H9 (cell line): ENCODE results near the gene GALNT4. TPM values are rescaled to one million over a fixed set of nuclear protein-coding genes. Genes with fewer than 3 reads are reported as not detected.

ENCODE experiments used
- DNase-seq: peaks from one replicate; pipeline ENCODE4 v3.0.0-alpha.2; 2017
- H2AFZ ChIP-seq: one replicate; pipeline ENCODE4 v1.6.1; 2013; ENCODE audit warnings: mild to moderate bottlenecking, low read length, control low read depth, moderate library complexity
- H2AK5ac ChIP-seq: 2 replicates; pipeline ENCODE4 v1.6.1; 2013; ENCODE audit warnings: low read length, control low read depth, mixed read lengths; ENCODE audit not compliant: insufficient read length
- H2BK120ac ChIP-seq: one replicate; pipeline ENCODE4 v1.6.1; 2013; ENCODE audit warnings: low read depth, mild to moderate bottlenecking, low read length, control low read depth, inconsistent platforms; ENCODE audit not compliant: poor library complexity, severe bottlenecking
- H2BK12ac ChIP-seq: 2 replicates; pipeline ENCODE4 v1.6.1; 2013; ENCODE audit warnings: low read length, control low read depth, mixed read lengths, low read depth; ENCODE audit not compliant: insufficient read length
- H2BK15ac ChIP-seq: 2 replicates; pipeline ENCODE4 v1.6.1; 2013; ENCODE audit warnings: low read depth, low read length, control low read depth
- H2BK20ac ChIP-seq: one replicate; pipeline ENCODE4 v1.6.1; 2013; ENCODE audit warnings: low read depth, mild to moderate bottlenecking, low read length, control low read depth, inconsistent platforms; ENCODE audit not compliant: poor library complexity, severe bottlenecking
- H2BK5ac ChIP-seq: 2 replicates; pipeline ENCODE4 v1.6.1; 2013; ENCODE audit warnings: low read length, control low read depth, mixed read lengths; ENCODE audit not compliant: insufficient read length
- H3K14ac ChIP-seq: 2 replicates; pipeline ENCODE4 v1.6.1; 2013; ENCODE audit warnings: low read length, control low read depth; ENCODE audit not compliant: insufficient read depth
- H3K18ac ChIP-seq: 2 replicates; pipeline ENCODE4 v1.6.1; 2013; ENCODE audit warnings: low read depth, mild to moderate bottlenecking, mixed read lengths, low read length, control low read depth; ENCODE audit not compliant: insufficient read length
- H3K23ac ChIP-seq: 2 replicates; pipeline ENCODE4 v1.6.1; 2013; ENCODE audit warnings: low read length, control low read depth, mixed read lengths, low read depth; ENCODE audit not compliant: insufficient read length
- H3K23me2 ChIP-seq: 2 replicates; pipeline ENCODE4 v1.6.1; 2013; ENCODE audit warnings: low read depth, mild to moderate bottlenecking, mixed read lengths, low read length, control low read depth; ENCODE audit not compliant: insufficient read length, poor library complexity, severe bottlenecking
- H3K27ac ChIP-seq: 2 replicates; pipeline ENCODE4 v1.5.1; 2013; ENCODE audit warnings: low read length, control low read depth, mixed read lengths, low read depth; ENCODE audit not compliant: insufficient read length
- H3K27me3 ChIP-seq: 2 replicates; pipeline ENCODE4 v1.6.1; 2013; ENCODE audit warnings: low read length, control low read depth, inconsistent platforms; ENCODE audit not compliant: insufficient read depth
- H3K4ac ChIP-seq: 2 replicates; pipeline ENCODE4 v1.6.1; 2013; ENCODE audit warnings: low read depth, mild to moderate bottlenecking, control low read depth, inconsistent platforms, low read length, moderate library complexity
- H3K4me1 ChIP-seq: 2 replicates; pipeline ENCODE4 v1.6.1; 2013; ENCODE audit warnings: low read length, control low read depth, inconsistent platforms; ENCODE audit not compliant: insufficient read depth
- H3K4me2 ChIP-seq: 2 replicates; pipeline ENCODE4 v1.6.1; 2013; ENCODE audit warnings: low read length, control low read depth, mixed read lengths; ENCODE audit not compliant: insufficient read length, insufficient read depth
- H3K56ac ChIP-seq: 2 replicates; pipeline ENCODE4 v1.6.1; 2013; ENCODE audit warnings: low read depth, mild to moderate bottlenecking, mixed read lengths, low read length, control low read depth; ENCODE audit not compliant: insufficient read length
- H3K79me1 ChIP-seq: 2 replicates; pipeline ENCODE4 v1.6.1; 2013; ENCODE audit warnings: low read depth, mild to moderate bottlenecking, moderate library complexity, low read length, control low read depth, inconsistent platforms; ENCODE audit not compliant: insufficient read depth, poor library complexity, severe bottlenecking
- H3K79me2 ChIP-seq: 2 replicates; pipeline ENCODE4 v1.6.1; 2013; ENCODE audit warnings: low read length, control low read depth, inconsistent platforms; ENCODE audit not compliant: insufficient read depth
- H3K9ac ChIP-seq: 2 replicates; pipeline ENCODE4 v1.6.1; 2013; ENCODE audit warnings: low read length, control low read depth, mixed read lengths; ENCODE audit not compliant: insufficient read length; ENCODE audit errors: extremely low read depth
- H3K9me3 ChIP-seq: one replicate; pipeline ENCODE4 v1.6.1; 2013; ENCODE audit warnings: low read depth, low read length, inconsistent platforms; ENCODE audit not compliant: control insufficient read depth
- H3T11ph ChIP-seq: one replicate; pipeline ENCODE4 v1.6.1; 2013; ENCODE audit warnings: mild to moderate bottlenecking, low read length, control low read depth, inconsistent platforms
- H4K20me1 ChIP-seq: one replicate; pipeline ENCODE4 v1.6.1; 2013; ENCODE audit not compliant: control insufficient read depth, insufficient read length, insufficient read depth
- H4K5ac ChIP-seq: 2 replicates; pipeline ENCODE4 v1.6.1; 2013; ENCODE audit warnings: low read depth, mild to moderate bottlenecking, mixed read lengths, low read length, control low read depth; ENCODE audit not compliant: insufficient read length
- H4K8ac ChIP-seq: replicated peaks from 2 replicates; pipeline ENCODE4 v1.6.1; 2013; ENCODE audit warnings: low read length, control low read depth, mixed read lengths, low read depth; ENCODE audit not compliant: insufficient read length
- H4K91ac ChIP-seq: 2 replicates; pipeline ENCODE4 v1.6.1; 2013; ENCODE audit warnings: low read depth, mild to moderate bottlenecking, moderate library complexity, mixed read lengths, low read length, control low read depth; ENCODE audit not compliant: insufficient read length
- H3K27ac Mint-ChIP-seq, 3 experiments: 2 replicates in 2 of 3; 3 replicates in 1 of 3; pipeline ENCODE4 v1.8.0; 2020 to 2021; ENCODE audit warnings: mixed read lengths in 3 of 3, mild to moderate bottlenecking in 1 of 3, moderate library complexity in 1 of 3
- H3K27me3 Mint-ChIP-seq: 2 replicates; pipeline ENCODE4 v1.8.0; 2021; ENCODE audit warnings: low read depth, mild to moderate bottlenecking, moderate library complexity, mixed read lengths
- H3K36me3 Mint-ChIP-seq, 3 experiments: 2 replicates in 2 of 3; 3 replicates in 1 of 3; pipeline ENCODE4 v1.8.0; 2020 to 2021; ENCODE audit warnings: low read depth in 3 of 3, mixed read lengths in 3 of 3; ENCODE audit not compliant: insufficient read depth in 1 of 3
- H3K4me1 Mint-ChIP-seq, 2 experiments: 2 replicates each; pipeline ENCODE4 v1.8.0; 2020; ENCODE audit warnings: mixed read lengths in 2 of 2
- H3K4me3 Mint-ChIP-seq, 2 experiments: 2 replicates in 1 of 2; 3 replicates in 1 of 2; pipeline ENCODE4 v1.8.0; 2020 to 2021; ENCODE audit warnings: mild to moderate bottlenecking in 2 of 2, mixed read lengths in 2 of 2, moderate library complexity in 1 of 2
- H3K9me3 Mint-ChIP-seq, 2 experiments: 2 replicates in 1 of 2; 3 replicates in 1 of 2; pipeline ENCODE4 v1.8.0; 2020; ENCODE audit warnings: mild to moderate bottlenecking in 2 of 2, mixed read lengths in 2 of 2, moderate library complexity in 1 of 2
- WGBS: extraction: QIAGEN DNeasy Blood & Tissue Kit; methylation state at CpG from one replicate; pipeline ENCODE4 v1.1.7; 2013; ENCODE audit warnings: missing lambda C conversion rate, low lambda C conversion rate, mixed read lengths; ENCODE audit not compliant: insufficient read length; ENCODE audit errors: extremely low coverage; 5-methylcytosine and 5-hydroxymethylcytosine counted together
- total RNA-seq: library from RNA; stranded (reverse); gene quantifications from 2 replicates; pipeline ENCODE4 v1.2.1, GENCODE V29; 2021
- TF ChIP-seq, protein P1 (sequence below): fragments of 200-600 bp; sonication (generic); conservative IDR thresholded peaks from 3 replicates; pipeline ENCODE4 v1.8.0; 2021; ENCODE audit warnings: antibody characterized with exemption, mild to moderate bottlenecking

The GALNT4 gene
- total RNA-seq, 1 experiment from 2014 or later: 3.1 TPM

DNA sequence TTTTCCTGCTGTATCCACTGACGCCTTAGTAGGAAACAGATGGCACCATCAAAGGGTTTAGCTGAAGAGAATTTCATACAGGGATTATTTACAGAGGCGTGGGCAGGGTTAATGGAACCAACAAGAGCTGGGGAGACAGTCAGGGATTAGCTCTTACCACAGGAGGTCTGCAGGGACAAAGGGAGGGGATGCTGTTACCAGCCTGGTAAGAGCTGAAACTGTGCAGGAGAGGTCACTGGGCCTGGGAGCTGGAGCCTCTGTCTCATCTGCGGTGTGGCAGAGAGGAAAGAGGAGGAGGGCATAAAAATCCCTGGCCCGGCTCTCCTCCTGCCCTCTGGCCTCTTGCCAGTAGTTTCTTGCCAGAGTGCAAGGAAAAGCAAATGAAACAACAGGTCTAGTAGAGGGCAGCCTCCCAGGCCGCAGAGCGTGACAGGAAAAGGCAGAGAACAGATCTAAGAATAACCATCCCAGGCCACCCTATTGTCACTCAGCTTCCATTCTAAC, 20.1 kb upstream of the GALNT4 start:
- H2BK5ac ChIP-seq: no peak overlapping the region
- H4K20me1 ChIP-seq: no peaks in the 10 kb centered on the region
- no CpG with 5 or more reads among the region's 6 CpGs for WGBS
- H3K18ac ChIP-seq: no peak overlapping the region
- no peak overlapping the region for H2AFZ ChIP-seq
- H4K5ac ChIP-seq: no peak overlapping the region
- H3K14ac ChIP-seq: no peak overlapping the region
- no peak overlapping the region for H3K23ac ChIP-seq
- H3K27me3 ChIP-seq: no peaks in the 10 kb centered on the region
- H3K9me3 ChIP-seq: no peaks in the 10 kb centered on the region
- H3K4me2 ChIP-seq: no peak overlapping the region
- H3K9ac ChIP-seq: no peak overlapping the region
- peak overlapping the region in 1 of 3 experiments; percentile 49; a peak in 2 of 7 replicates for H3K27ac Mint-ChIP-seq
- no peaks in the 10 kb centered on the region for H3K9me3 Mint-ChIP-seq
- H3K4me3 Mint-ChIP-seq: no peak overlapping the region
- H3T11ph ChIP-seq: no peak overlapping the region
- H3K27me3 Mint-ChIP-seq: peaks cover 4% of the 10 kb centered on the region
- H3K36me3 Mint-ChIP-seq: no peaks in the 10 kb centered on the region
- H4K8ac ChIP-seq: no peak overlapping the region
- H2BK15ac ChIP-seq: no peak overlapping the region
- H3K4me1 ChIP-seq: no peaks in the 10 kb centered on the region
- no peak overlapping the region for H2AK5ac ChIP-seq
- no peak overlapping the region for H3K27ac ChIP-seq
- TF ChIP-seq, protein P1, sequence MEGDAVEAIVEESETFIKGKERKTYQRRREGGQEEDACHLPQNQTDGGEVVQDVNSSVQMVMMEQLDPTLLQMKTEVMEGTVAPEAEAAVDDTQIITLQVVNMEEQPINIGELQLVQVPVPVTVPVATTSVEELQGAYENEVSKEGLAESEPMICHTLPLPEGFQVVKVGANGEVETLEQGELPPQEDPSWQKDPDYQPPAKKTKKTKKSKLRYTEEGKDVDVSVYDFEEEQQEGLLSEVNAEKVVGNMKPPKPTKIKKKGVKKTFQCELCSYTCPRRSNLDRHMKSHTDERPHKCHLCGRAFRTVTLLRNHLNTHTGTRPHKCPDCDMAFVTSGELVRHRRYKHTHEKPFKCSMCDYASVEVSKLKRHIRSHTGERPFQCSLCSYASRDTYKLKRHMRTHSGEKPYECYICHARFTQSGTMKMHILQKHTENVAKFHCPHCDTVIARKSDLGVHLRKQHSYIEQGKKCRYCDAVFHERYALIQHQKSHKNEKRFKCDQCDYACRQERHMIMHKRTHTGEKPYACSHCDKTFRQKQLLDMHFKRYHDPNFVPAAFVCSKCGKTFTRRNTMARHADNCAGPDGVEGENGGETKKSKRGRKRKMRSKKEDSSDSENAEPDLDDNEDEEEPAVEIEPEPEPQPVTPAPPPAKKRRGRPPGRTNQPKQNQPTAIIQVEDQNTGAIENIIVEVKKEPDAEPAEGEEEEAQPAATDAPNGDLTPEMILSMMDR: no peak
- H2BK120ac ChIP-seq: no peak overlapping the region
- no peak for DNase-seq
- H3K79me1 ChIP-seq: no peaks in the 10 kb centered on the region
- H2BK12ac ChIP-seq: no peak overlapping the region
- no peak overlapping the region for H2BK20ac ChIP-seq
- no peaks in the 10 kb centered on the region for H3K79me2 ChIP-seq
- H3K56ac ChIP-seq: no peak overlapping the region
- no peak overlapping the region for H3K4ac ChIP-seq
- no peak overlapping the region for H4K91ac ChIP-seq
- peaks cover 17 to 19% of the 10 kb centered on the region in 2 experiments for H3K4me1 Mint-ChIP-seq
- H3K23me2 ChIP-seq: no peaks in the 10 kb centered on the region
